Astrocyte (in vitro differentiated cells and primary cell): Measurements from ENCODE around the gene CTNND2. TPM values are rescaled to one million over a fixed set of nuclear protein-coding genes. Genes with fewer than 3 reads are reported as not detected.
A peak's percentile ranks its signal among the peaks of the same experiment; 100 is the strongest.

ENCODE experiments used
- DNase-seq: peaks from one replicate; pipeline ENCODE4 v3.0.0-alpha.2; 2010; ENCODE audit warnings: low read depth
- FAIRE-seq: peaks from 2 replicates; lab custom pipeline; 2011; peaks lifted over from hg19 to GRCh38; lab: Jason Lieb, UNC
- H2AFZ ChIP-seq: 2 replicates; pipeline ENCODE4 v1.6.0; 2012; ENCODE audit warnings: low read depth, low read length, inconsistent platforms
- H3K27ac ChIP-seq: 2 replicates; pipeline ENCODE4 v1.5.1; 2011; ENCODE audit warnings: low read depth, low read length, inconsistent platforms
- H3K27me3 ChIP-seq: 2 replicates; pipeline ENCODE4 v1.6.0; 2011; ENCODE audit warnings: low read length, inconsistent platforms; ENCODE audit not compliant: insufficient read depth
- H3K36me3 ChIP-seq: 2 replicates; pipeline ENCODE4 v1.5.1; 2011; ENCODE audit warnings: low read length, inconsistent platforms; ENCODE audit not compliant: insufficient read depth
- H3K4me1 ChIP-seq: 2 replicates; pipeline ENCODE4 v1.5.1; 2011; ENCODE audit warnings: low read length, inconsistent platforms; ENCODE audit not compliant: insufficient read depth
- H3K4me2 ChIP-seq: 2 replicates; pipeline ENCODE4 v1.6.0; 2012; ENCODE audit warnings: low read length, inconsistent platforms
- H3K4me3 ChIP-seq: 2 replicates; pipeline ENCODE4 v1.5.1; 2011; ENCODE audit warnings: low read depth, mild to moderate bottlenecking, low read length, inconsistent platforms; ENCODE audit not compliant: insufficient read depth
- H3K79me2 ChIP-seq: 2 replicates; pipeline ENCODE4 v1.6.0; 2012; ENCODE audit warnings: mild to moderate bottlenecking, low read length, inconsistent platforms; ENCODE audit not compliant: insufficient read depth
- H3K9ac ChIP-seq: 2 replicates; pipeline ENCODE4 v1.6.0; 2012; ENCODE audit warnings: mild to moderate bottlenecking, low read length, inconsistent platforms
- H3K9me3 ChIP-seq: 2 replicates; pipeline ENCODE4 v1.5.1; 2012; ENCODE audit warnings: low read depth, mild to moderate bottlenecking, low read length, inconsistent platforms; ENCODE audit not compliant: insufficient read depth
- H4K20me1 ChIP-seq: 2 replicates; pipeline ENCODE4 v1.6.0; 2012; ENCODE audit warnings: low read length, inconsistent platforms; ENCODE audit not compliant: insufficient read depth
- H3K27ac Mint-ChIP-seq: one replicate; pipeline ENCODE4 v1.8.0; 2021; ENCODE audit warnings: mild to moderate bottlenecking, mixed read lengths; ENCODE audit not compliant: unreplicated experiment
- H3K27me3 Mint-ChIP-seq: one replicate; pipeline ENCODE4 v1.8.0; 2021; ENCODE audit warnings: low read depth, mixed read lengths; ENCODE audit not compliant: unreplicated experiment
- H3K36me3 Mint-ChIP-seq: one replicate; pipeline ENCODE4 v1.8.0; 2021; ENCODE audit warnings: low read depth, mixed read lengths; ENCODE audit not compliant: unreplicated experiment
- H3K4me1 Mint-ChIP-seq: one replicate; pipeline ENCODE4 v1.8.0; 2021; ENCODE audit warnings: low read depth, mixed read lengths; ENCODE audit not compliant: unreplicated experiment
- H3K4me3 Mint-ChIP-seq: one replicate; pipeline ENCODE4 v1.8.0; 2021; ENCODE audit warnings: mild to moderate bottlenecking, moderate library complexity, mixed read lengths; ENCODE audit not compliant: unreplicated experiment
- H3K9me3 Mint-ChIP-seq: one replicate; pipeline ENCODE4 v1.8.0; 2021; ENCODE audit warnings: mild to moderate bottlenecking, mixed read lengths; ENCODE audit not compliant: unreplicated experiment
- CTCF ChIP-seq: IDR thresholded peaks from 2 replicates; pipeline ENCODE4 v1.5.1; 2011; ENCODE audit warnings: low read depth, mild to moderate bottlenecking, inconsistent platforms, low read length, moderate library complexity; ENCODE audit not compliant: insufficient read depth
- EZH2 ChIP-seq: IDR thresholded peaks from 2 replicates; pipeline ENCODE4 v1.6.1; 2012; ENCODE audit warnings: mild to moderate bottlenecking, low read length, inconsistent platforms; ENCODE audit not compliant: insufficient read depth
- total RNA-seq: library from RNA; stranded (reverse); gene quantifications from 2 replicates; pipeline ENCODE4 v1.2.1, GENCODE V29; 2021

The CTNND2 gene
- total RNA-seq, 1 donor from 2014 or later, result 4.5 TPM

- Histone ChIP-seq H2AFZ (no peak overlapping the region), H3K4me3 (no peak overlapping the region), H3K4me1 (peaks cover 10% of the 10 kb centered on the region), H3K9ac (peak overlapping the region; percentile 27), H3K27ac (peak overlapping the region; percentile 66), H3K27me3 (peaks cover 5% of the 10 kb centered on the region), H3K4me2 (peak overlapping the region; percentile 74), H3K9me3 (no peaks in the 10 kb centered on the region), H3K79me2 (no peaks in the 10 kb centered on the region), H4K20me1 (no peaks in the 10 kb centered on the region), H3K36me3 (no peaks in the 10 kb centered on the region)
- peaks cover 5% of the 10 kb centered on the region for H3K4me1 Mint-ChIP-seq
- no peaks in the 10 kb centered on the region for H3K9me3 Mint-ChIP-seq
- no peak for FAIRE-seq
- peaks cover 17% of the 10 kb centered on the region for H3K27me3 Mint-ChIP-seq
- DNase-seq, result peak; percentile 67
- H3K36me3 Mint-ChIP-seq, result no peaks in the 10 kb centered on the region
- TF ChIP-seq CTCF (no peak), EZH2 (no peak)
- H3K4me3 Mint-ChIP-seq, result no peak overlapping the region
- no peak overlapping the region for H3K27ac Mint-ChIP-seq
Measured at GRCh38 chr5:11390291-11390767, 513.9 kb downstream of the CTNND2 start.

GRCh38 chr5:11387382-11387781 is 516.9 kb downstream of the CTNND2 start:
- Histone ChIP-seq H3K4me1 (peaks cover 10% of the 10 kb centered on the region), H3K27ac (no peak overlapping the region), H3K79me2 (no peaks in the 10 kb centered on the region), H2AFZ (no peak overlapping the region), H3K4me3 (no peak overlapping the region), H3K9ac (no peak overlapping the region), H3K36me3 (no peaks in the 10 kb centered on the region), H4K20me1 (no peaks in the 10 kb centered on the region), H3K27me3 (peaks cover 11% of the 10 kb centered on the region), H3K4me2 (no peak overlapping the region), H3K9me3 (no peaks in the 10 kb centered on the region)
- no peak for DNase-seq
- Mint-ChIP-seq H3K9me3 (peaks cover 2% of the 10 kb centered on the region), H3K4me3 (no peak overlapping the region), H3K36me3 (no peaks in the 10 kb centered on the region), H3K27me3 (peaks cover 39% of the 10 kb centered on the region), H3K4me1 (peaks cover 5% of the 10 kb centered on the region), H3K27ac (no peak overlapping the region)
- TF ChIP-seq EZH2 (no peak), CTCF (no peak)
- no peak for FAIRE-seq

- Histone ChIP-seq H3K79me2 (no peaks in the 10 kb centered on the region), H3K4me3 (no peak overlapping the region), H4K20me1 (no peaks in the 10 kb centered on the region), H3K9me3 (no peaks in the 10 kb centered on the region), H3K27me3 (peaks cover 11% of the 10 kb centered on the region), H3K4me2 (peak overlapping the region; percentile 94), H3K9ac (no peak overlapping the region), H3K27ac (no peak overlapping the region), H2AFZ (peak overlapping the region; percentile 14), H3K36me3 (no peaks in the 10 kb centered on the region), H3K4me1 (peaks cover 10% of the 10 kb centered on the region)
- Mint-ChIP-seq H3K4me1 (peaks cover 5% of the 10 kb centered on the region), H3K9me3 (peaks cover 2% of the 10 kb centered on the region), H3K36me3 (no peaks in the 10 kb centered on the region), H3K4me3 (peak overlapping the region; percentile 22), H3K27ac (no peak overlapping the region), H3K27me3 (peaks cover 43% of the 10 kb centered on the region)
- TF ChIP-seq EZH2 (no peak), CTCF (no peak)
- FAIRE-seq (no peak), DNase-seq (no peak)
Measured at GRCh38 chr5:11386398-11386797, 517.8 kb downstream of the CTNND2 start.
